Hepatocyte (in vitro differentiated cells): Measurements from ENCODE around the gene CERS1. TPM values are rescaled to one million over a fixed set of nuclear protein-coding genes. Genes with fewer than 3 reads are reported as not detected.
A peak's percentile ranks its signal among the peaks of the same experiment; 100 is the strongest.

Experiments
- DNase-seq: peaks from one replicate; pipeline ENCODE4 v3.0.0-alpha.2; 2016; ENCODE audit warnings: low spot score
- H2AFZ ChIP-seq: fragments of 200-600 bp; sonication (generic); 2 replicates; pipeline ENCODE4 v1.6.0; 2016; ENCODE audit warnings: antibody characterized with exemption, mild to moderate bottlenecking
- H3K27ac ChIP-seq: fragments of 200-600 bp; sonication (generic); 2 replicates; pipeline ENCODE4 v1.5.1; 2016; ENCODE audit warnings: mild to moderate bottlenecking
- H3K27me3 ChIP-seq: fragments of 200-600 bp; sonication (generic); 2 replicates; pipeline ENCODE4 v1.6.1; 2016
- H3K36me3 ChIP-seq: fragments of 200-600 bp; sonication (generic); replicated peaks from 2 replicates; pipeline ENCODE4 v1.5.1; 2016; ENCODE audit warnings: low read depth; ENCODE audit not compliant: insufficient read depth
- H3K4me1 ChIP-seq: fragments of 200-600 bp; sonication (generic); 2 replicates; pipeline ENCODE4 v1.5.1; 2016; ENCODE audit warnings: mild to moderate bottlenecking, moderate library complexity; ENCODE audit not compliant: insufficient read depth
- H3K4me2 ChIP-seq: fragments of 200-600 bp; sonication (generic); 2 replicates; pipeline ENCODE4 v1.6.0; 2016
- H3K4me3 ChIP-seq: fragments of 200-600 bp; sonication (generic); 2 replicates; pipeline ENCODE4 v1.5.1; 2016; ENCODE audit warnings: mild to moderate bottlenecking
- H3K79me2 ChIP-seq: fragments of 200-600 bp; sonication (generic); 2 replicates; pipeline ENCODE4 v1.6.0; 2017; ENCODE audit warnings: mild to moderate bottlenecking
- H3K9me2 ChIP-seq: fragments of 200-600 bp; sonication (generic); replicated peaks from 2 replicates; pipeline ENCODE4 v1.6.0; 2017; ENCODE audit warnings: mild to moderate bottlenecking; ENCODE audit not compliant: insufficient read depth
- H3K9me3 ChIP-seq: fragments of 200-600 bp; sonication (generic); 2 replicates; pipeline ENCODE4 v1.5.1; 2016; ENCODE audit warnings: low read depth, mild to moderate bottlenecking
- H4K20me1 ChIP-seq: fragments of 200-600 bp; sonication (generic); 2 replicates; pipeline ENCODE4 v1.6.0; 2016; ENCODE audit warnings: mild to moderate bottlenecking; ENCODE audit not compliant: insufficient read depth, poor library complexity, severe bottlenecking
- CTCF ChIP-seq: fragments of 200-600 bp; sonication (generic); IDR thresholded peaks from 2 replicates; pipeline ENCODE4 v1.5.1; 2016; ENCODE audit warnings: antibody characterized with exemption, mild to moderate bottlenecking; ENCODE audit not compliant: poor library complexity
- EZH2 ChIP-seq: fragments of 200-600 bp; sonication (generic); IDR thresholded peaks from 2 replicates; pipeline ENCODE4 v1.6.1; 2016; ENCODE audit warnings: antibody characterized with exemption, mild to moderate bottlenecking, borderline replicate concordance
- EZH2phosphoT487 ChIP-seq: fragments of 200-600 bp; sonication (generic); IDR thresholded peaks from one replicate; pipeline ENCODE4 v1.6.1; 2018; ENCODE audit warnings: antibody characterized with exemption, mild to moderate bottlenecking, low read depth, moderate library complexity; ENCODE audit not compliant: unreplicated experiment, severe bottlenecking
- WGBS: methylation state at CpG from one replicate; pipeline ENCODE4 v1.1.6; 2016; ENCODE audit warnings: low lambda C conversion rate; ENCODE audit errors: missing lambda C conversion rate; 5-methylcytosine and 5-hydroxymethylcytosine counted together
- polyA plus RNA-seq: library from polyadenylated mRNA; unstranded; fragments of >200 nt; fragmentation: Nextera tagmentation; extraction: Ambion mirVana; gene quantifications from 2 replicates; pipeline ENCODE4 v1.2.1, GENCODE V29; 2016
- total RNA-seq: library from RNA; depleted of rRNA; stranded (reverse); fragments of >200 nt; gene quantifications from 2 replicates; pipeline ENCODE4 v1.2.3, GENCODE V29; 2014

The CERS1 gene, protein sequence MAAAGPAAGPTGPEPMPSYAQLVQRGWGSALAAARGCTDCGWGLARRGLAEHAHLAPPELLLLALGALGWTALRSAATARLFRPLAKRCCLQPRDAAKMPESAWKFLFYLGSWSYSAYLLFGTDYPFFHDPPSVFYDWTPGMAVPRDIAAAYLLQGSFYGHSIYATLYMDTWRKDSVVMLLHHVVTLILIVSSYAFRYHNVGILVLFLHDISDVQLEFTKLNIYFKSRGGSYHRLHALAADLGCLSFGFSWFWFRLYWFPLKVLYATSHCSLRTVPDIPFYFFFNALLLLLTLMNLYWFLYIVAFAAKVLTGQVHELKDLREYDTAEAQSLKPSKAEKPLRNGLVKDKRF
- total RNA-seq (3.0 and 5.3 TPM in 2 replicates), polyA plus RNA-seq (4.9 and 5.7 TPM in 2 replicates)

DNA sequence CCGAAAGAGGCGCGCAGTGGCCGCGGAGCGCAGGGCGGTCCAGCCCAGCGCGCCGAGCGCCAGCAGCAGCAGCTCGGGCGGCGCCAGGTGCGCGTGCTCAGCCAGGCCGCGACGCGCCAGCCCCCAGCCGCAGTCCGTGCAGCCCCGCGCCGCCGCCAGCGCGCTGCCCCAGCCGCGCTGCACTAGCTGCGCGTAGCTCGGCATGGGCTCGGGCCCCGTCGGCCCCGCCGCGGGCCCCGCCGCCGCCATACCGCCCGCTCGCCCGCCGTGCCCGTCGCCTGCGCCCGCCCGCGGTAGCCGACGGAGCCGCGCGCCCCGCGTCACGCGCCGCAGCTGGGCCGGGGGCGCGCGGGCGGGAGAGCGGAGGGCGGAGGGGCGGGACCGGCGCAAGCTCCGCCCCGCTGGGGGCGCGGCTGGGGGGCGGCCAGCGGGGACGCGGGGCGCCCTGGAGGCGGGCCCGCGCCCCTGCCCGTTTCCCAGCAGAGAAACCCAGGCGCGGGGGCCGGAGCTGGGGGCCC, at the start of gene CERS1:
TSS of gene CERS1 (minus strand) at position 335 of the 518 bp plus-strand sequence. CDS start at position 249, 86 bp downstream.
- H3K79me2 ChIP-seq: no peaks in the 10 kb centered on the region
- H3K4me3 ChIP-seq: peak within 1 kb of the TSS; percentile 55
- no peak for TF ChIP-seq EZH2phosphoT487
- TF ChIP-seq CTCF: no peak
- no peak for TF ChIP-seq EZH2
- no peak within 1 kb of the TSS for H2AFZ ChIP-seq
- H3K9me3 ChIP-seq: no peaks in the 10 kb centered on the region
- H3K27ac ChIP-seq: no peak within 1 kb of the TSS
- H3K36me3 ChIP-seq: no peaks in the 10 kb centered on the region
- WGBS: 1% methylated on average over 30 of the region's 89 CpGs
- peaks cover 2% of the 10 kb centered on the region for H4K20me1 ChIP-seq
- peaks cover 4% of the 10 kb centered on the region for H3K27me3 ChIP-seq
- H3K9me2 ChIP-seq: no peaks in the 10 kb centered on the region
- peaks cover 6% of the 10 kb centered on the region for H3K4me1 ChIP-seq
- H3K4me2 ChIP-seq: peak within 1 kb of the TSS; percentile 98
- peak; percentile 57 for DNase-seq

- no peaks in the 10 kb centered on the region for H4K20me1 ChIP-seq
- TF ChIP-seq CTCF: no peak
- TF ChIP-seq EZH2: no peak
- H3K27me3 ChIP-seq: no peaks in the 10 kb centered on the region
- H3K36me3 ChIP-seq: no peaks in the 10 kb centered on the region
- WGBS: 92% methylated on average over 9 of the region's 9 CpGs
- no peaks in the 10 kb centered on the region for H3K9me3 ChIP-seq
- DNase-seq: no peak
- no peaks in the 10 kb centered on the region for H3K4me1 ChIP-seq
- peaks cover 5% of the 10 kb centered on the region for H3K79me2 ChIP-seq
- H3K9me2 ChIP-seq: no peaks in the 10 kb centered on the region
- H2AFZ ChIP-seq: no peak overlapping the region
- no peak overlapping the region for H3K4me2 ChIP-seq
- H3K4me3 ChIP-seq: no peak overlapping the region
- H3K27ac ChIP-seq: no peak overlapping the region
Measured at GRCh38 chr19:18945297-18945696, 49.3 kb upstream of the CERS1 start.

- H3K4me3 ChIP-seq: no peak overlapping the region
- H3K27ac ChIP-seq: no peak overlapping the region
- no peaks in the 10 kb centered on the region for H3K27me3 ChIP-seq
- WGBS: 71% methylated on average over 4 of the region's 4 CpGs
- peaks cover 17% of the 10 kb centered on the region for H3K79me2 ChIP-seq
- H3K9me2 ChIP-seq: no peaks in the 10 kb centered on the region
- no peaks in the 10 kb centered on the region for H3K36me3 ChIP-seq
- peaks cover 7% of the 10 kb centered on the region for H3K4me1 ChIP-seq
- no peaks in the 10 kb centered on the region for H3K9me3 ChIP-seq
- H2AFZ ChIP-seq: no peak overlapping the region
- TF ChIP-seq EZH2phosphoT487 (no peak), EZH2 (no peak), CTCF (no peak)
- peak overlapping the region; percentile 51 for H3K4me2 ChIP-seq
- DNase-seq: no peak
- peaks cover 8% of the 10 kb centered on the region for H4K20me1 ChIP-seq
Measured at GRCh38 chr19:18943465-18943864, 47.5 kb upstream of the CERS1 start.
